NCI-H1105 (cell line): Measurements from ENCODE around the gene IGF1R.
A peak's percentile ranks its signal among the peaks of the same experiment; 100 is the strongest.

ENCODE experiments used
- DNase-seq: peaks from one replicate; lab custom pipeline; 2025; lab: John Stamatoyannopoulos, UW

IGF1R gene

GRCh38 chr15:98776607-98777281, 128.4 kb downstream of the IGF1R start:
- DNase-seq, result no peak

GRCh38 chr15:98777426-98777825, 129.1 kb downstream of the IGF1R start:
- no peak for DNase-seq

- DNase-seq, result no peak
These were observed 130.1 kb downstream of the IGF1R start for GRCh38 chr15:98778263-98778959.

GRCh38 chr15:98778960-98779359, 130.6 kb downstream of the IGF1R start:
- DNase-seq, result no peak

- DNase-seq, result peak; percentile 26
These were observed 131.2 kb downstream of the IGF1R start for GRCh38 chr15:98779463-98780071.

GRCh38 chr15:98781838-98782237, 133.5 kb downstream of the IGF1R start:
- DNase-seq, result no peak

GRCh38 chr15:98782801-98783200, 134.5 kb downstream of the IGF1R start:
- DNase-seq, result no peak

GRCh38 chr15:98785431-98785806, 137.1 kb downstream of the IGF1R start:
- DNase-seq, result no peak

GRCh38 chr15:98785807-98786621, 137.7 kb downstream of the IGF1R start:
- no peak for DNase-seq

- DNase-seq, result no peak
These were observed 138.4 kb downstream of the IGF1R start for GRCh38 chr15:98786717-98787116.

GRCh38 chr15:98787194-98787593, 138.9 kb downstream of the IGF1R start:
- no peak for DNase-seq

GRCh38 chr15:98787936-98788757, 139.8 kb downstream of the IGF1R start:
- DNase-seq, result no peak

- DNase-seq, result no peak
These were observed 140.7 kb downstream of the IGF1R start for GRCh38 chr15:98789020-98789419.

- DNase-seq, result no peak
These were observed 141.9 kb downstream of the IGF1R start for GRCh38 chr15:98790270-98790669.

- DNase-seq, result no peak
These were observed 142.8 kb downstream of the IGF1R start for GRCh38 chr15:98791046-98791701.

GRCh38 chr15:98792117-98792516, 143.8 kb downstream of the IGF1R start:
- no peak for DNase-seq

- DNase-seq, result no peak
These were observed 145.9 kb downstream of the IGF1R start for GRCh38 chr15:98794211-98794610.

- no peak for DNase-seq
These were observed 146.4 kb downstream of the IGF1R start for GRCh38 chr15:98794748-98795147.

- DNase-seq, result no peak
These were observed 147.6 kb downstream of the IGF1R start for GRCh38 chr15:98795980-98796379.

GRCh38 chr15:98796685-98797357, 148.5 kb downstream of the IGF1R start:
- DNase-seq, result no peak
